GM12878 (cell line): Measurements from ENCODE around the gene STAC2. TPM values are rescaled to one million over a fixed set of nuclear protein-coding genes. Genes with fewer than 3 reads are reported as not detected.

Experiments
- ATAC-seq: fragments of 200-7000 bp; cut with Tn5 transposase; 3 replicates; pipeline ENCODE4 v1.9.1; 2020; ENCODE audit warnings: mild to moderate bottlenecking, moderate library complexity
- BruUV-seq: library from RNA; stranded (reverse); fragments of 400-500 nt; replicated peaks from 2 replicates; lab custom pipeline; 2021; lab: Mats Ljungman, UMichigan
- CTCF ChIA-PET: fragments of 300-600 bp; sonication (Branson Sonifier 250); formaldehyde crosslinking; extraction: SDS; loops from one replicate; lab custom pipeline; 2021; ENCODE audit warnings: inconsistent platforms; lab: Yijun Ruan, JAX
- POLR2A ChIA-PET: fragments of 350-600 bp; formaldehyde crosslinking; extraction: SDS; loops from one replicate; lab custom pipeline; 2021; ENCODE audit warnings: inconsistent platforms; lab: Charles Lee
- RAD21 ChIA-PET: fragments of 300-600 bp; sonication (Branson Sonifier 250); formaldehyde crosslinking; loops from one replicate; lab custom pipeline; 2023; ENCODE audit warnings: antibody characterized with exemption; ENCODE audit not compliant: unreplicated experiment; lab: Charles Lee
- SMC1A ChIA-PET: fragments of 300-600 bp; sonication (Branson Sonifier 250); formaldehyde crosslinking; loops from one replicate; lab custom pipeline; 2023; ENCODE audit not compliant: unreplicated experiment, uncharacterized antibody; lab: Charles Lee
- DNase-seq: peaks from one replicate; pipeline ENCODE4 v3.0.0-alpha.2; 2011; ENCODE audit warnings: low read depth, low spot score
- FAIRE-seq: peaks from 3 replicates; lab custom pipeline; 2011; peaks lifted over from hg19 to GRCh38; lab: Jason Lieb, UNC
- H2AFZ ChIP-seq: 2 replicates; pipeline ENCODE4 v1.6.0; 2011; ENCODE audit warnings: low read depth, low read length, control low read depth; ENCODE audit not compliant: control insufficient read depth
- H3K27ac ChIP-seq: 2 replicates; pipeline ENCODE4 v1.5.1; 2011; ENCODE audit warnings: control low read depth; ENCODE audit not compliant: control insufficient read depth, insufficient read depth
- H3K27me3 ChIP-seq, 2 experiments: replicated peaks in 1 of 2; 2 replicates each; pipeline versions ENCODE4 v1.6.0 to v1.6.1; 2011; ENCODE audit warnings: low read length in 1 of 2; ENCODE audit not compliant: control insufficient read depth in 2 of 2, insufficient read depth in 2 of 2
- H3K36me3 ChIP-seq, 2 experiments: 2 replicates each; pipeline ENCODE4 v1.5.1; 2011; ENCODE audit warnings: low read length in 1 of 2; ENCODE audit not compliant: control insufficient read depth in 2 of 2, insufficient read depth in 2 of 2
- H3K4me1 ChIP-seq: 2 replicates; pipeline ENCODE4 v1.6.1; 2011; ENCODE audit warnings: mild to moderate bottlenecking, low read length, moderate library complexity, mixed read lengths; ENCODE audit not compliant: control insufficient read depth, insufficient read depth
- H3K4me2 ChIP-seq: 2 replicates; pipeline ENCODE4 v1.6.0; 2011; ENCODE audit warnings: control low read depth; ENCODE audit not compliant: control insufficient read depth, insufficient read depth
- H3K4me3 ChIP-seq: fragments of 200-600 bp; sonication (generic); 2 replicates; pipeline ENCODE4 v1.5.1; 2016
- H3K79me2 ChIP-seq: 2 replicates; pipeline ENCODE4 v1.6.0; 2011; ENCODE audit warnings: low read length; ENCODE audit not compliant: control insufficient read depth, insufficient read depth
- H3K9ac ChIP-seq: 2 replicates; pipeline ENCODE4 v1.8.0; 2011; ENCODE audit warnings: low read length, control low read depth, mixed read lengths; ENCODE audit not compliant: control insufficient read depth, insufficient read depth
- H3K9me3 ChIP-seq: replicated peaks from 3 replicates; pipeline ENCODE4 v1.5.1; 2011; ENCODE audit warnings: mild to moderate bottlenecking, low read length; ENCODE audit not compliant: control insufficient read depth, insufficient read depth
- H4K20me1 ChIP-seq: 2 replicates; pipeline ENCODE4 v1.6.0; 2011; ENCODE audit not compliant: control insufficient read depth, insufficient read depth
- CREB1 ChIP-seq: IDR thresholded peaks from 2 replicates; pipeline ENCODE4 v1.6.1; 2012; ENCODE audit warnings: low read depth, mild to moderate bottlenecking, inconsistent platforms
- EZH2 ChIP-seq: IDR thresholded peaks from 2 replicates; pipeline ENCODE4 v1.6.1; 2012; ENCODE audit warnings: low read depth, mild to moderate bottlenecking, control low read depth, inconsistent platforms, low read length, borderline replicate concordance; ENCODE audit not compliant: control insufficient read depth
- HDAC6 ChIP-seq: fragments of 200-600 bp; sonication (generic); IDR thresholded peaks from one replicate; pipeline ENCODE4 v1.8.0; 2017; ENCODE audit warnings: antibody characterized with exemption; ENCODE audit not compliant: unreplicated experiment
- SUZ12 ChIP-seq: fragments of 200-600 bp; sonication (generic); IDR thresholded peaks from one replicate; pipeline ENCODE4 v1.6.1; 2018; ENCODE audit warnings: antibody characterized with exemption, mild to moderate bottlenecking; ENCODE audit not compliant: unreplicated experiment
- WGBS: methylation state at CpG from one replicate; pipeline ENCODE4 v1.1.6; 2016; ENCODE audit warnings: low lambda C conversion rate; ENCODE audit not compliant: insufficient replicate concordance, insufficient coverage; ENCODE audit errors: missing lambda C conversion rate; 5-methylcytosine and 5-hydroxymethylcytosine counted together
- in situ Hi-C: fragments of 300-500 bp; cut with MboI; formaldehyde crosslinking; loops from 9 replicates; pipeline ENCODE4 v1.14.3; 2018; ENCODE audit warnings: mixed read lengths
- intact Hi-C: fragments of 100-400 bp; cut with micrococcal nuclease; formaldehyde crosslinking; loops from one replicate; pipeline ENCODE4 v1.14.2; 2022; ENCODE audit not compliant: unreplicated experiment
- polyA plus RNA-seq, 11 experiments: library from polyadenylated mRNA; depleted of rRNA in 4 of 11; unstranded in 6 of 11; stranded (reverse) in 5 of 11; fragments of >200 nt; fragmentation: Nextera tagmentation in 4 of 11; fragmentation: Illumina TruSeq in 1 of 11; extraction: Ambion mirVana in 4 of 11; extraction: Trizol in 1 of 11; gene quantifications; 1 replicate in 1 of 11; 2 replicates in 10 of 11; pipeline versions ENCODE4 v1.2.1 to v1.2.3, GENCODE V29; 2011 to 2016; ENCODE audit warnings: inconsistent platforms in 2 of 11, missing spikeins in 2 of 11, low read depth in 1 of 11
- total RNA-seq, 4 experiments: library from RNA; depleted of rRNA in 3 of 4; stranded (reverse); fragments of >200 nt in 3 of 4; fragmentation: Illumina TruSeq in 1 of 4; extraction: Trizol in 1 of 4; gene quantifications; 2 replicates each; pipeline versions ENCODE4 v1.2.1 to v1.2.3, GENCODE V29; 2013 to 2021

The STAC2 gene
- total and polyA plus RNA-seq, 10 of the 15 experiments (the other 5 are each of a cell fraction or from before 2014, with no cell fraction given) = 0.04 TPM; not detected in 9

- FAIRE-seq (no peak), DNase-seq (no peak), ATAC-seq (peak; percentile 38; the same call in 1 of the 3 replicates)
- SMC1A ChIA-PET = no interaction called here
- no peak overlapping the region for H3K4me2 ChIP-seq
- no peak overlapping the region for H2AFZ ChIP-seq
- no TSS peak for BruUV-seq
- CTCF ChIA-PET = no interaction called here
- RAD21 ChIA-PET = no interaction called here
- no peaks in the 10 kb centered on the region for H3K9me3 ChIP-seq
- H3K9ac ChIP-seq = no peak overlapping the region
- H4K20me1 ChIP-seq = no peaks in the 10 kb centered on the region
- no peaks in the 10 kb centered on the region for H3K4me1 ChIP-seq
- TF ChIP-seq CREB1 (no peak), HDAC6 (peak; percentile 75)
- no peak overlapping the region for H3K27ac ChIP-seq
- in situ Hi-C loops = no loop called here
- peaks cover 4 to 8% of the 10 kb centered on the region in 2 experiments; a peak in 3 of 4 replicates for H3K27me3 ChIP-seq
- WGBS = 12% methylated on average over 42 of the region's 68 CpGs
- H3K36me3 ChIP-seq = no peaks in the 10 kb centered on the region
- POLR2A ChIA-PET = no interaction called here
- H3K4me3 ChIP-seq = no peak overlapping the region
- intact Hi-C loops = no loop called here
- no peaks in the 10 kb centered on the region for H3K79me2 ChIP-seq
These were observed 902 bp downstream of the STAC2 start for GRCh38 chr17:39224778-39225307.

- no peak overlapping the region for H3K4me3 ChIP-seq
- CTCF ChIA-PET = interaction anchor here (1.2 kb wide), 1 partner anchor 18 kb away, joined by 5 read pairs; no protein-coding TSS in a partner anchor
- no peaks in the 10 kb centered on the region for H3K4me1 ChIP-seq
- RAD21 ChIA-PET = no interaction called here
- H3K9me3 ChIP-seq = no peaks in the 10 kb centered on the region
- peaks cover 4 to 8% of the 10 kb centered on the region in 2 experiments; a peak in 3 of 4 replicates for H3K27me3 ChIP-seq
- no peaks in the 10 kb centered on the region for H4K20me1 ChIP-seq
- no peak overlapping the region for H3K9ac ChIP-seq
- H2AFZ ChIP-seq = no peak overlapping the region
- POLR2A ChIA-PET = no interaction called here
- DNase-seq = no peak
- peak; percentile 36 for TF ChIP-seq SUZ12
- TF ChIP-seq EZH2 = no peak
- 59% methylated on average over 29 of the region's 33 CpGs for WGBS
- H3K79me2 ChIP-seq = no peaks in the 10 kb centered on the region
- no peak overlapping the region for H3K27ac ChIP-seq
- FAIRE-seq = no peak
- BruUV-seq = no TSS peak
- no peak for ATAC-seq
- intact Hi-C loops (no loop called here), in situ Hi-C loops (no loop called here)
- H3K4me2 ChIP-seq = no peak overlapping the region
- SMC1A ChIA-PET = no interaction called here
- H3K36me3 ChIP-seq = no peaks in the 10 kb centered on the region
These were observed 1.6 kb downstream of the STAC2 start for GRCh38 chr17:39223907-39224777.
